Mucosa of gallbladder (tissue), 1 donor: Measurements from ENCODE around the gene SETD5. TPM values are rescaled to one million over a fixed set of nuclear protein-coding genes. Genes with fewer than 3 reads are reported as not detected.

Experiments
- DNase-seq: peaks from one replicate; pipeline ENCODE4 v3.0.0-alpha.2; 2020; ENCODE audit warnings: low spot score
- total RNA-seq: library from RNA; stranded (reverse); gene quantifications from one replicate; pipeline ENCODE4 v1.2.1, GENCODE V29; 2021
- donor health status: DM: no; HTN: no; CAD: no.

SETD5 gene
- total RNA-seq, 1 donor from 2014 or later = 94.3 TPM

DNA sequence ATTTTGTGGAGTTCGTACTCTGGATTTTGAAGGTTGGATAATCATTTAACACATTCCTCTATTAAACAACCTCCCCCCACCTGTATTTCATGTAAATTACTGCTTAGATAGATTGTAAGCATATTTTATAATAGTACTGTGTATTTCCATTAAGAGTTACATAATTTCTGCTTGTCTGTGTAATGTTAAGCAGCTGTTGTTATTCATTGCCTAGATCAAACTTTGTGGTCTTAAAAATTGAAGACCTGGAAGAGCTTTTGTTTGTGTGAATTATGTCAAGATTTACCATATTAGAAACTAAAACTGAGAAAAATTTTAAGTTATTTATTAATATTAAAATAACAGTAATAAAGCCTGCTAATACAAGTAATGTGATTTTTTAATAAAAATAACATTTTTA lies 11.1 kb downstream of the SETD5 start:
- DNase-seq = no peak

GRCh38 chr3:9409981-9410854 lies 12.8 kb downstream of the SETD5 start:
- no peak for DNase-seq

- no peak for DNase-seq
Observed at GRCh38 chr3:9411302-9411701, 13.9 kb downstream of the SETD5 start.

GRCh38 chr3:9412293-9412692 lies 14.9 kb downstream of the SETD5 start:
- no peak for DNase-seq

GRCh38 chr3:9414826-9415225 lies 17.4 kb downstream of the SETD5 start:
- DNase-seq = no peak

DNA sequence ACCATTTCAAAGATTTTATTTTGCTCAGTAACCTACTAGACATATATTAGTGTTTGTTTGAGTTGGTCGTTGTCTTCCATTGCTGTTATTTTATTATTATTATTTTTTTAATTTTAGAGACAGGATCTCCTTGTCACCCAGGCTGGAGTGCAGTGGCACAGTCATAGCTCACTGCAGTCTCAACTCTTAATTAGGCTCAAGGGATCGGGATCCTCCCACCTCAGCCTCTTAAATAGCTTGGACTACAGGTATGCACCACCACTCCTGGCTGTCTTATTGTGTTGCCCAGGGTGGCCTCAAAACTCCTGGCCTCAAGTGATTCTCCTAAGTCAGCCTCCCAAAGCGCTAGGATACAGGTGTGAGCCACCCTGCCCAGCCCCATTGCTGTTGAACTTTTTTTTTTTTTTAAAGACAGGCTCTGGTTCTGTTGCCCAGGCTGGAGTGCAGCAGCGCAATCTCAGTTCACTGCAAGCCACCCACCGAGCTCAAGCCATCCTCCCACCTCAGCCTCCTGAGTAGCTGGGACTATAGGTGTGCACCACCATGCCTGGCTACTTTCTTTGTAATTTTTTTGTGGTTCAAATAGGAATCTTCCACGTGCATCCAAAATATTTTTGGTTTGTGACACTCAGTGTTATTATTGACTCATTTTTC lies 18.2 kb downstream of the SETD5 start:
- no peak for DNase-seq

GRCh38 chr3:9416139-9416780 lies 18.8 kb downstream of the SETD5 start:
- DNase-seq = no peak

- DNase-seq = no peak
Observed at GRCh38 chr3:9420850-9421549, 23.6 kb downstream of the SETD5 start.

- DNase-seq = peak; percentile 94
Observed at GRCh38 chr3:9422712-9423424, 25.5 kb downstream of the SETD5 start.

GRCh38 chr3:9428411-9428810 lies 31.0 kb downstream of the SETD5 start:
- DNase-seq = no peak

- no peak for DNase-seq
Observed at GRCh38 chr3:9430733-9431132, 33.3 kb downstream of the SETD5 start.

GRCh38 chr3:9433627-9434521 lies 36.5 kb downstream of the SETD5 start:
- no peak for DNase-seq

DNA sequence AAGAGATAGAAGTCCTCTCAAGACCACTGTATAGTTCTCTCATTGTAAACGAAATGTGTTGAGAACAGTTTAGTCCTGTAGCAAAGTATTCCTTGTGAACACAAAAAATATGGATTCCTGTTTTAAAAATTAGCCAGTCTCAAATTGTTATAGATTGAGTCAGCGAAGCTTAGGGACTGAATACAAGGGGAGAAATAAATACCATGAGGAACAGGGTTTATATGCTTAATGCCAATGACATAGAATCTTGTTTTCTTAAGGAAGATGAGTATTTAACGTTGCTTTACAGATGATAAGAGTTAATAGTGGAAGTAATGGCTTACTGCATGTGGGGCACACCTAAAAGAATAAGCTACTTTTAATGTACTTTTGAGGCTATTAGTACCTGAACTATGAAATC lies 37.9 kb downstream of the SETD5 start:
- DNase-seq = no peak

- no peak for DNase-seq
Observed at GRCh38 chr3:9439331-9439730, 41.9 kb downstream of the SETD5 start.

DNA sequence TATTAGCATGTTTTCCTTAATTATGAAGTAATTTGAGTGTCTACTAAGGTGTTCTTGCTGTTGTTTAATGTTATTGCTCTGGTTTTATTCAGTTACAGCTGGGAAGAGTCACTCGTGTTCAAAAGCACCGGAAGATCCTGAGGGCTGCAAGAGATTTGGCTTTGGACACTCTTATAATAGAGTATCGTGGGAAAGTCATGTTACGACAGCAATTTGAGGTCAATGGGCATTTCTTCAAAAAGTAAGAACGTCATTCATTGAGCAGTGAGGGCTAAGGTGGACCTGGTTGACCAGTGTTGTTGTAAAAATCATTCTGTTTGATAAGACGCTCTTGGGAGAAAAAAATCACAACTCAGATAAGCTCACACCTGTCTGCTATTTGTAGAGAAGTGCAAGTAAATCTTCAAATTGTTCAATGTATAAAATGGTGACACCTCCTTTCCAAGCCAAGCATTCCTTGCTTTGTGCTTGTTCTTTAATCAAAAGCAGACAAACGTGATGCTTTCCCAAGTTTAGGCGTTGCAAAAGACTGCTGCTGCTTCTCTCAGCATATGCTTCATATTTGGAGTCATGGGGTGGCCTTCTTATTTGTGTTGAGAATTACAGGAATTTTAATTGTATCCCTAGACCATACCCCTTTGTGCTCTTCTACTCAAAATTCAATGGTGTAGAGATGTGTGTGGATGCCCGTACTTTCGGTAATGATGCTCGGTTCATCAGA lies 44.2 kb downstream of the SETD5 start:
- no peak for DNase-seq

GRCh38 chr3:9448071-9448470 lies 50.7 kb downstream of the SETD5 start:
- DNase-seq = no peak

DNA sequence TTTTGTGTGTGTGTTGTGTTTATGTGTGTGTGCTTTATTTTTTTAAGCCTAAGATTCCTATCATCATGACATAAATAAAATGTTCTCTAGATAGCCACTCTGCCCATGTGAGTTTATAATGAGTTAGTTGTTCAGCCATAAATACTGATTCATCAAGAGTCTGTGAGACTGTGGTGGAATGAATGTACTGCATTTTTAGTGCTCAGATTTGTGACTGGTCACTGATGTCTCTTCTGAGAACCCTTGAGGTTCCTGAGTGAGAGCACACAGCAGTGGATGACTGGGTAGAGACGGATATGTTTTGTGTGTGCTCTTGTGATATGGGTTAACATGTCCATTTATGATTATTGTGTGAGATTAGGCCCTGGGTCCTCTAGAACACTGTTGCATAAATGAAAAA lies 51.2 kb downstream of the SETD5 start:
- no peak for DNase-seq

DNA sequence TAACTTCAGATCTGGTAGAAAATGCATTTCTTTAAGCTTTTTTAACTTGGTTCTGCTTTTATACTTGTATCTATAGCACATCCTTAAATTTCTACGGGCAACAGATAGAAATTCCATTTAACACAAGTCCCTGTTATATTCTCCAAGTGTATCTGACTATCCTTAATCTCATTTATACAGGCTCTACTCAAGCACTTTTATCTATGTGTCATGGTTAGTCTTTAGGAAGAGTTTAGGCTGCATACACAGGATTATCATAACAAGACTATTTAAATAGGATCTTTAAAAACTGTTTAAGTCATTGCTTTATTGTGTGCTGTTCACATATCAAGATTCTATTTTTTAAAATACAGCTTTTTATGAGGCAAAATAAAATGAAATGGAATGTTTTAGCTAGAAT lies 52.7 kb downstream of the SETD5 start:
- no peak for DNase-seq

DNA sequence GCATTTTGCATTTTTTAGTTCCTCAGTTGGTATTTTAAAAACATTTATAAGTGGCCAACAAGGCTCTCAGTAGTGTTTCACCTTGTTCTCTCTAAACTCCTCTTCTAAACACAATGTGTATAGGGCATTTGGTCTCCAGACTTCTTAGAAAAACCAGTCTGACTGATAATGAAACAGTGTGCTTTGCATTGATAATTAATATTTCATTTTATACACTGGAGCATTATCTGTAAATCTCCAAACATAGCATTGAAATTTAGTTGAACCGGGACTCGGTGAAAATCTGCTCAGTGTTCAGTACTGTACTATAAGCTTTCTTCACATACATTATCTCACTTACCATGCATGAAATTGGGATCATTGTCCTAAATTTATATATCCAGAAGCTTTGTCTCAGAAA lies 53.6 kb downstream of the SETD5 start:
- DNase-seq = no peak

- DNase-seq = no peak
Observed at GRCh38 chr3:9452417-9452816, 55.0 kb downstream of the SETD5 start.
